Measurements from ENCODE around the gene SLC29A3. TPM values are rescaled to one million over a fixed set of nuclear protein-coding genes. Genes with fewer than 3 reads are reported as not detected.

SLC29A3 gene
- polyA plus RNA-seq, 1 of the 3 experiments (the other 2 are of a cell fraction), result 3.8 TPM

DNA sequence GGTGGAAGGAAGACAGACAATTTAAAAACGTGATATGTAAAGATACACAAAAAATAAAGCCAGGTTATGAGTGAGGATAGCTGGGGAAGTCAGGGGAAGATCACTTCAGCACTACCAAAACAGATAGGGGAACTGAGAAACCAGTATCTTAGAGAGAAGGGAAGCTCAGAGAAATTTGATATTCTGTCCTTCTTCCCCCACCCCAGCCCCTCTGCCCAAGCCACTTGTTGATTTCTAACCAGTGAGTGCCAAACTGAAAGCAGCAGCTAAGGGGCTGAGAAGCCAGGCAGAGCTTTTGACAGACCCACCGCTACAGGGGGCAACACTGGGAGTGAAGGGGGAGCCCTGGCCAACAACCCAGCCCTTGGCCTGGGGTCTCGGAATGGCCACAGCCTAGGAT is 9.1 kb upstream of the SLC29A3 start:
- WGBS (ENCODE audit: low lambda C conversion rate), result 37% methylated on average over 2 of the region's 3 CpGs
- TF ChIP-seq RFX5 (IDR thresholded peaks at IDR 0.05; ENCODE audit: low read length) (no peak), NFIC (IDR thresholded peaks at IDR 0.05; ENCODE audit: borderline replicate concordance) (no peak), RAD21 (IDR thresholded peaks at IDR 0.05; ENCODE audit: low read length) (no peak), TEAD4 (IDR thresholded peaks at IDR 0.05; ENCODE audit: borderline replicate concordance, insufficient read depth) (no peak), TAF1 (IDR thresholded peaks at IDR 0.05; ENCODE audit: borderline replicate concordance, low read depth, low read length) (no peak)
- TF ChIP-seq, protein P1, sequence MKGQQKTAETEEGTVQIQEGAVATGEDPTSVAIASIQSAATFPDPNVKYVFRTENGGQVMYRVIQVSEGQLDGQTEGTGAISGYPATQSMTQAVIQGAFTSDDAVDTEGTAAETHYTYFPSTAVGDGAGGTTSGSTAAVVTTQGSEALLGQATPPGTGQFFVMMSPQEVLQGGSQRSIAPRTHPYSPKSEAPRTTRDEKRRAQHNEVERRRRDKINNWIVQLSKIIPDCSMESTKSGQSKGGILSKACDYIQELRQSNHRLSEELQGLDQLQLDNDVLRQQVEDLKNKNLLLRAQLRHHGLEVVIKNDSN (IDR thresholded peaks at IDR 0.05; ENCODE audit: borderline replicate concordance, low read depth), result no peak
- TF ChIP-seq, protein P2, sequence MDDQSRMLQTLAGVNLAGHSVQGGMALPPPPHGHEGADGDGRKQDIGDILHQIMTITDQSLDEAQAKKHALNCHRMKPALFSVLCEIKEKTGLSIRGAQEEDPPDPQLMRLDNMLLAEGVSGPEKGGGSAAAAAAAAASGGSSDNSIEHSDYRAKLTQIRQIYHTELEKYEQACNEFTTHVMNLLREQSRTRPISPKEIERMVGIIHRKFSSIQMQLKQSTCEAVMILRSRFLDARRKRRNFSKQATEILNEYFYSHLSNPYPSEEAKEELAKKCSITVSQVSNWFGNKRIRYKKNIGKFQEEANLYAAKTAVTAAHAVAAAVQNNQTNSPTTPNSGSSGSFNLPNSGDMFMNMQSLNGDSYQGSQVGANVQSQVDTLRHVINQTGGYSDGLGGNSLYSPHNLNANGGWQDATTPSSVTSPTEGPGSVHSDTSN (IDR thresholded peaks at IDR 0.05), result no peak
- H3K4me3 ChIP-seq (ENCODE audit: low read depth in 2 of 2, low read length in 1 of 2), result no peak overlapping the region
- H3K9ac ChIP-seq, result no peak overlapping the region
- POLR2A ChIA-PET, result interaction anchor here (0.7 kb wide), 1 partner anchor 39 kb away, joined by 3 read pairs; no protein-coding TSS in a partner anchor
- no peak overlapping the region for H2AFZ ChIP-seq (ENCODE audit: low read depth)
- H3K4me1 ChIP-seq (ENCODE audit: control insufficient read depth in 1 of 2, insufficient read depth in 2 of 2, low read depth in 1 of 2, low read length in 1 of 2), result peaks cover 0 to 6% of the 10 kb centered on the region in 2 experiments; a peak in 1 of 4 replicates
- no peak overlapping the region for H3K4me2 ChIP-seq
- H3F3A ChIP-seq (replicated peaks; ENCODE audit: insufficient read depth), result peaks cover 20% of the 10 kb centered on the region
- no peak overlapping the region for H3K27ac ChIP-seq (ENCODE audit: low read depth in 2 of 2, low read length in 1 of 2)
- no peaks in the 10 kb centered on the region for H3K9me3 ChIP-seq
- H4K20me1 ChIP-seq (ENCODE audit: insufficient read depth), result no peaks in the 10 kb centered on the region
- H3K9me2 ChIP-seq, result no peaks in the 10 kb centered on the region
- CTCF ChIA-PET, result interaction anchor here (0.8 to 4.2 kb wide), 6 partner anchors 8 to 407 kb away, joined by 3 to 28 read pairs (median 4); partner anchors contain the start of gene SLC29A3
- peaks cover 0 to 11% of the 10 kb centered on the region in 2 experiments for H3K36me3 ChIP-seq (replicated peaks in 1 of 2; ENCODE audit: control insufficient read depth in 1 of 2, insufficient read depth in 2 of 2, low read length in 1 of 2)
- H3K79me2 ChIP-seq (ENCODE audit: insufficient read depth), result no peaks in the 10 kb centered on the region
- no peaks in the 10 kb centered on the region for H3K27me3 ChIP-seq (ENCODE audit: insufficient read depth)
- DNase-seq, result no peak

DNA sequence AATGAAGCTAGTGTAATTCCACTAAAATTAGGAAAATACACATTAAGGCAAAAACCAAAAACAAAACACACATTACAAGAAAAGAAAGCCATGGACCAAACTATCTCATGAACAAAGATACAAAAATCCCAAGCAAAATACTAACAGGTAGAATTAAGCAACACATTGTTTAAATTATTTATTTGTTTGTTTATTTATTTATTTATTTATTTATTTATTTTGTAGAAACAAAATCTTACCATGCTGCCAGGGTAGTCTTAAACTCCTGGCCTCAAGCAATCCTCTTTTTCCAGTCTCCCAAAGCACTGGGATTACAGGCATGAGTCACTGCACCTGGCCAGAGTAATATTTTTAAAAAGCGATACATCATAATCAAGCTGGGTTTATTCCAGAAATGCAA is 6.8 kb upstream of the SLC29A3 start:
- Histone ChIP-seq H3K9me2 (no peaks in the 10 kb centered on the region), H3K4me1 (ENCODE audit: control insufficient read depth in 1 of 2, insufficient read depth in 2 of 2, low read depth in 1 of 2, low read length in 1 of 2) (peaks cover 0 to 7% of the 10 kb centered on the region in 2 experiments; a peak in 1 of 4 replicates), H4K20me1 (ENCODE audit: insufficient read depth) (no peaks in the 10 kb centered on the region), H3K4me2 (no peak overlapping the region), H3K27me3 (ENCODE audit: insufficient read depth) (no peaks in the 10 kb centered on the region), H3F3A (replicated peaks; ENCODE audit: insufficient read depth) (peaks cover 24% of the 10 kb centered on the region), H3K27ac (ENCODE audit: low read depth in 2 of 2, low read length in 1 of 2) (no peak overlapping the region), H3K9ac (no peak overlapping the region), H2AFZ (ENCODE audit: low read depth) (no peak overlapping the region), H3K36me3 (replicated peaks in 1 of 2; ENCODE audit: control insufficient read depth in 1 of 2, insufficient read depth in 2 of 2, low read length in 1 of 2) (peaks cover 0 to 3% of the 10 kb centered on the region in 2 experiments), H3K9me3 (no peaks in the 10 kb centered on the region), H3K4me3 (ENCODE audit: low read depth in 2 of 2, low read length in 1 of 2) (no peak overlapping the region), H3K79me2 (ENCODE audit: insufficient read depth) (no peaks in the 10 kb centered on the region)
- DNase-seq, result no peak
- TF ChIP-seq, protein P3, sequence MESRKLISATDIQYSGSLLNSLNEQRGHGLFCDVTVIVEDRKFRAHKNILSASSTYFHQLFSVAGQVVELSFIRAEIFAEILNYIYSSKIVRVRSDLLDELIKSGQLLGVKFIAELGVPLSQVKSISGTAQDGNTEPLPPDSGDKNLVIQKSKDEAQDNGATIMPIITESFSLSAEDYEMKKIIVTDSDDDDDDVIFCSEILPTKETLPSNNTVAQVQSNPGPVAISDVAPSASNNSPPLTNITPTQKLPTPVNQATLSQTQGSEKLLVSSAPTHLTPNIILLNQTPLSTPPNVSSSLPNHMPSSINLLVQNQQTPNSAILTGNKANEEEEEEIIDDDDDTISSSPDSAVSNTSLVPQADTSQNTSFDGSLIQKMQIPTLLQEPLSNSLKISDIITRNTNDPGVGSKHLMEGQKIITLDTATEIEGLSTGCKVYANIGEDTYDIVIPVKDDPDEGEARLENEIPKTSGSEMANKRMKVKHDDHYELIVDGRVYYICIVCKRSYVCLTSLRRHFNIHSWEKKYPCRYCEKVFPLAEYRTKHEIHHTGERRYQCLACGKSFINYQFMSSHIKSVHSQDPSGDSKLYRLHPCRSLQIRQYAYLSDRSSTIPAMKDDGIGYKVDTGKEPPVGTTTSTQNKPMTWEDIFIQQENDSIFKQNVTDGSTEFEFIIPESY (IDR thresholded peaks at IDR 0.05; ENCODE audit: borderline replicate concordance, low read depth), result no peak
- TF ChIP-seq NFIC (IDR thresholded peaks at IDR 0.05; ENCODE audit: borderline replicate concordance) (no peak), RFX5 (IDR thresholded peaks at IDR 0.05; ENCODE audit: low read length) (no peak), TEAD4 (IDR thresholded peaks at IDR 0.05; ENCODE audit: borderline replicate concordance, insufficient read depth) (no peak), TCF12 (IDR thresholded peaks at IDR 0.05) (no peak), FOSL2 (IDR thresholded peaks at IDR 0.05; ENCODE audit: borderline replicate concordance, low read depth) (no peak), RAD21 (IDR thresholded peaks at IDR 0.05; ENCODE audit: low read length) (no peak), YY1 (IDR thresholded peaks at IDR 0.05; ENCODE audit: low read depth) (no peak), GATA2 (CRISPR knock-in tag; IDR thresholded peaks at IDR 0.05) (no peak), RCOR1 (IDR thresholded peaks at IDR 0.05; ENCODE audit: low read length) (no peak), SMC3 (IDR thresholded peaks at IDR 0.05; ENCODE audit: low read depth, low read length) (no peak), EP300 (IDR thresholded peaks at IDR 0.05; ENCODE audit: borderline replicate concordance in 1 of 2, low read depth in 1 of 2, low read length in 1 of 2) (no peak), MEF2A (IDR thresholded peaks at IDR 0.05; ENCODE audit: borderline replicate concordance, low read depth) (no peak)
- TF ChIP-seq, protein P2 (IDR thresholded peaks at IDR 0.05), result no peak
- WGBS (ENCODE audit: low lambda C conversion rate), result 87% methylated on average over 1 of the region's 1 CpG
- POLR2A ChIA-PET, result no interaction called here
- CTCF ChIA-PET, result interaction anchor here (1.3 to 5.1 kb wide), 2 partner anchors 14 to 385 kb away, joined by 3 to 33 read pairs; no protein-coding TSS in a partner anchor

Measured in SK-N-SH (cell line).